Measurements from ENCODE around the gene GRIN2C.

GRIN2C gene

DNA sequence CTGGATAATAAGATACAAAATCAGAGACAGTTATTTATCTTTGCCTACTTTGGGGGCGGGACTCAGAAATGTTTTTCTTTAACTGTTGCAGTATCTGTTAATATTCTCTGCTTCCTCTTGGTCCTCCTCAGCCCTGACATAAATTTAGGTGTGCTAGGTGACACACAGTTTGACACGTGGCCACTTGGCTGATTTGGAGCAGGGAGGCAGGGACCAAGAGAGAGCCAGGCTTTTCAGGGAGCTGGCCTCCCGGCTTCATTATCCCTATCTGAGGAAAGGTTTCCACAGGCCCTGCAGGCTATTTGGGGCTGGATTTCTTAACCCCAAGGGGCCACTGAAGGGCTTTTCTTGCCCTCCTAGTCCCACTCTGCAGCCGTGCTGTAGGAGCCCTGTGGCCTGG, 63.5 kb downstream of the GRIN2C start:
- DNase-seq: no peak

DNA sequence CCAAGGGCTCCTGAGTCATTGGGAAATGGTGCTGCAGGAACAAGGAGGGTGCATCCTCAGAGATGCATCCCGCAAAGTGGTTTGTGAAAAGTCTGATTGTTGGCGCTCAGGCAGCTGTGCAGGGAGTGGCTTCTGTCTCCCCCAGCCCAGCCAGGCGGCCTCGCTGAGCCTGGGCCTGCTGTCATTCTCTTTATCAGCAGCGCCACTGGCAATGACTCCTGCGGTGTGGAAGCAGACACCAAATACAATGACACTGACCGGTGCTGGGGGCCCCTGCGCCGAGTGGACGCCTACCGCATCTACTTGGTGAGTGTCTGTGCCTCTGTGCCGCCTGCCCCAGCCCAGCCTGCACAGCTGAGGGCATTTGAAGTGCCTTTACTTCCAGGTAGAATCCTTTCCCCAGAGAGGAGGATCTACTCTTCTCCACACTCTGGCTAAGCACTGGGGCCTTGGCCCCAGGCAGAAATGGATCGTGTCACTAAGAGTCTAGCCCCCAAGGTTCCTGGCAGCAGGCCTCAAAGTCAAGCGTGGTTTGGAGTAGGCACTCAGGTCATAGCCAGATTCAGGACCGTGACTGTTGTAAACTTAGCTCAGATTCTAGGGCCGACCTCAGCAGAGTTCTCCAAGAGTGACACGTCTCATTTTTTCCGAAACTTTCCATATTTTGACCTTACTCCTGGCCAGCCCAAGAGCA, 64.2 kb downstream of the GRIN2C start:
- no peak for DNase-seq

DNA sequence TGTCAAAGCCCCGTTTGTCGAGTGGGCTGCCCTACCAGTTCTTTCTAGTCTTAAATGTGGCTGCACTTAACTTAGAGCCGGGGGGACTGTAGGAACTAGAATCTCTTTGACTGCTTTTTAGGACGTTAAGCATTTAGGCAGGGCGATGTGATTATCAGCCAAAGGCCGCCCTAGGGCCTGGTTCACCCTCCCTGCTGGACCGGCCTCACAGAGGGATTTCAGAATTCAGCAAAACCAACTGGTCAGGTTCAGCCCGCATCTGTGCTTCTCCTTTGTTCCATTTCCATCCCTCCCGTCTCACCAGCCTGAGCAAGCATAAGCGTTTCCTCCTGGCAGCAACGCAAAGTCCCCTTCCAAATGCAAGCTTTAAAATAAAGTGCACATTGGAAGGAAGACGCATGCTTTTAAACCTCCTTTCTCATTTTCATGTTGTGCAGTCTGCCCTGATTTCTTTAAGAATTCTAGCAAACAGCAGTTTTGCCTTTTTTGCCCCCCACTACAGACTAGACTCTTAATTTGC, 67.0 kb downstream of the GRIN2C start:
- DNase-seq: no peak
